Activated CD4-positive, CD25-positive, alpha-beta regulatory T cell treated with anti-CD3 and anti-CD28 coated beads, Interleukin-2, amount 50 U/mL, for 72 hours (primary cell): ENCODE measurements around the gene RHBDD3.
"Not testable (repeated sequence)": the region's sequence is repeated elsewhere in the genome, so short reads cannot be mapped to it uniquely, and the experiment has no call there.

Source experiments
- DNase-seq: peaks from one replicate; pipeline ENCODE4 v3.0.0; 2021

Gene RHBDD3

DNA sequence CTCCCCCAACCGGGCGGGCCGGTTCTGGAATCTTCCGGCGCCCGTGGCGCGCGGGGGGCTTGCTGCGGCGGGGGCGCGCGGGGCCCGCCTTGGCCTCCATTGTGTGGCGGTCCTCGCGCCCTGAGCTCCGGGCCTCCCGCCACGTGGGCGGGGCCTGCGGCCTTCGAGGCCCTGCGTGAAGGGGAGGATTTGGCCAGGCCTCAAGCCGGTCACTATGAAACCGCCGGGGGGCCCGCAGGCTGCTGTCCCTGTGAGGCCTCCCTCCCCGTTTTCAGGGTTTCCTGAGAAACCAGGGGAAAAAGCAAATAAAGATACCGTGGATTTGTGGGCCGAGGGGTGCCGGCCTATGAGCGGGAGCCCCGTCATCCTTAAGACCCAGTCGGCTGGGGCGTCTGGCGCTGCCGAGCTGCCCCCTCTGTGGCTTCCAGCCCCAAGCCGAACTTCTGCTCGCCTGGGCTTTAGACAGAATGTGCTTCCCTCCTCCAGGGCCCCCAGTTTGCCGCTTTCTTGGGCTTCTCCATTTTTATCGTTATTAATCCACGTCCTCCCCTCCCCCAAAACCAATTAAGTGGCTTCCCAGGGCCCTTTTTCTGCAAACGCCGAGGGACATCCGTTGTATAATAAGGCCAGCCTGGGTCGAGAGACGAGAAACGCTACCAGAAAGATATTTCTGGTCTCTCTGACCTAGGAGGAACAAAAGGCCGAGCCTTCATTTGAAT lies 889 bp upstream of the RHBDD3 start:
- DNase-seq: peak; percentile 61

- DNase-seq: no peak
These were observed 321 bp downstream of the RHBDD3 start for GRCh38 chr22:29267462-29267857.

- DNase-seq: no peak
These were observed 968 bp downstream of the RHBDD3 start for GRCh38 chr22:29266564-29267461.

DNA sequence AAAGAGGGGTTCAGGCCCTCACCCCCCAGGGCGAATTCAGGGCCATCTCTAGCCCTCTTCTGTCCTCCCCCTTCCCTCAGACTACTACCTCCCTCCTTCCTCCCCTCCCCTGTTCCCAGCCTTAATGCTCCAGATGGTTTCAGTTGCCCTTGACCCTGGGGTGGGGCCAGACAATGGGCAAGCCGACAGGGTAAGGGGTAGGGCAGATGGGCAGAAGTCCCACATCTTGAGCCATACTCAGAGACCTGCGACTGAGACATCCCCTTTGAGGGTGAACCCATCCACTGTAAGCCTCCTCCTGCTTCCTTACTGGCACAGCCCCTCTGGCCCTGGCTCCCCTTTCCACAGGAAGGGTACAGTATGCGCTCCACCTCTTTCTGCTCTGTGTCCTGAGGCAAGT lies 1.9 kb downstream of the RHBDD3 start:
- no peak for DNase-seq

- no peak for DNase-seq
These were observed 2.5 kb downstream of the RHBDD3 start for GRCh38 chr22:29265305-29265704.

GRCh38 chr22:29263791-29264276 lies 3.9 kb downstream of the RHBDD3 start:
- DNase-seq: no peak

DNA sequence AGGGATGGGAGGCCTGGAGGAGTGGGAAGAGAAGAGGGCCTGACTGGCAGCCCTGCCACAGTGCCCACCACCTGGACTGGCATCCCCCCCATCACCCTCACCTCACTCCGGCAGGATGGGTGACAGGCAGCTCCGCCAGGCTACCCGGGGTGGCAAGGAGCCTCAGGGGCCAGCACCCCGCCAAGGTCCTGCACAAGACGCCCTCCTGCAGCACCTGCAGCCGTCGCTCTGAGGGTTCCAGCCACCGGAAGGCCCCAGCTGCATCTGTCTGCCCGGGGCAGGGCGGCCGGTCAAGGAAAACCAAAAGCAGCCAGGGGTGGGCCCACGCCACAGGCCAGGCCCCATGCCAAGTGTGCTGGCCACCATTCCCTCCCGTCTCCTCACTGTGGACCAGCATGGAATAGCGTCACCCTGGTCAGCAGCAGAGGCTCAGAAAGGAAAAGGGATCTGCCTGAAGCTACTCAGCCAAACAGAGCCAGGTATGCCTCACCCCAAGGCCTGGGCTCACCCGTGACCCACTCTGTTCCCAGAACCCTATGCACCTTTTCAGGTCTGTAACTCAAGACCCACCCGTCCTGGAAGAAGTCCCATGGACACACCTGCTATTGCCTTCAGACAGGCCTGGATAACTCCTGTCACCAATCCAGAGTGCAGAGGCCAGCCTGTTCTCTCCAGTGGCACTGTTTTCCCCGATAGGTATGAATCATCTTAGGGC lies 7.0 kb downstream of the RHBDD3 start:
- no peak for DNase-seq

GRCh38 chr22:29260031-29260560 lies 7.7 kb downstream of the RHBDD3 start:
- no peak for DNase-seq

DNA sequence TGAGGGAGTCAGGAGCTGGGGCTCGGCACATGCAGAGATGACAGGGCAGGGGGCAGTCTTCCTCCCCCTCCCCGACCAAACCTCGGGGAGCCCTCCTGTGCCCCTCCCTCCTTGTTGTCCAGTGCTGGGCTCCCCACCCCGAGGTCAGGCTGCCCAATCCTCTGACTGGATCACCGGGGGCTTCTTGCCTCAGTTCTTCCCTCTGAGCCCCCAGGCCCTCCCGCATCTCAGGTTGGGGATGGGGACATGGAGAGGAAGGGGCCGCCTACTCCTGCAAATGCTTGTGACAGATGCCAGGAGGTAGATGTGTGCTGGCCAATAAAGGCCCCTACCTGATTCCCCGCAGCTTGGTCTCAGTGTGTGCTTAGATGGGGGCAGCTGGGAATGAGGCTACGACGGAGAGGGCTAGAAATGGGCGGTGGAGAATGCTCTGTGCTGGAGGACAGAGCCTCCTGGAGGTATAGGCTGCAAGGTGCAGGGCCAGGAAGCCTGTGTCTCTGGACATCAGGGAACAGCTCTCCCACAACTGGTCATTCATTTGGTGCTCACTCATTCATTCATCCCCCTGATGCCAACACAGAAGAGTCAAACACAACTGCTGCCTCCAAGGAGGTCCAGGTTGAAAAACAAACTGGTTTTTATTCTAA lies 8.4 kb downstream of the RHBDD3 start:
- DNase-seq: no peak

GRCh38 chr22:29258407-29259252 lies 9.2 kb downstream of the RHBDD3 start:
- DNase-seq: no peak

DNA sequence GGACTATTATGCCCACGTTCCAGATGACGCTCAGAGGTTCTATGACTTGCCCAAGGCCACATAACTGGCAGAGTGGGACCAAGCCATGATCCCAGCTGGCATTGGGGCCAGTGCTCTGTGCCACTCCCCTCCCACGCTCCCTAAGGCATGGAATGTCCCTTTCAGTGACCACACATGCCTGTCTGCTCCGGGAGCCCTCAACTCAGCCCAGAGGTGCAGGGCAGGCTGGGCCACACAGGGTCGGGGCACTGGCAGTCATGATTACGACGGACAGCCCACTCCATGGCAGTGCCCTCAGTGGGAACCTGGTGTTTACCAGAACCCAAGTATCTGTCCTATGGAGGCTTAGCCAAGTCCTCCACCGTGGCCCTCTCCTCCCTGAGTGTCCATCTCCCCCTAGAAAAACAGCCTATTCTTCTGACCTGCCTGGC lies 10.0 kb downstream of the RHBDD3 start:
- no peak for DNase-seq

DNA sequence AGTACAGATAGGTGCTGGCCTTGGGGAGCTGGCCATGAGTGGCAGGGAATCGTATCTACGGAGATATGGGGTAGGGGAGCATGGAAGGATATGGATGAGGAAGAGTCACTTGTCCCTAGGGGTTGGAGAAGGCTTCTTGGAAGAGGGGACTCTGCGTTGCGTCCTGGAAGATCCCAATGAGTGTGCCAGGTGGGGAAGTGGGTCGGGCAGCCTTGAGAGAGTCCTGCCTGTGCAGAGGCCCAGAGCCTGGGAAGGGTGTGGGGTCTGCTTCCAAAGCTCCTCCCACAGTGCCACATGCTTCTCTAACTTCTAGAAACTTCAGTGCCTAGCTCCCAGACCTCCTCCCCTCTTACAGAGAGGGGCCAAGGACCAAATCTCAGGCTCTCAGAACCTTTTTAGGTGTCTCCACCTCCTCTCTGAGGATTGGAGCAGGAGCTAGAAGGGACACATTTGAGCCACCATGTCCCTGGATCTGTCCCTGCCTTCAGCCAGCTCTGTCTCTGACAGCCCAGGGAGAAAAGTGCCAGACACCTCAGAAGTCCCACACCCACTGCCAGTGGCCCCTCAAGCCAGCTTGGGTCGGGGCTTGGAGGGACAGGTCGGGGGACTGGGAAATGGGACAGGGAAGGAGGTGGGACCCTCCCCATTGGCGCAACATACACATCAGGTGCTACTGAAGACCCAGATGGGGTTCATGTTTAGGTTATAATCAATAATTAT lies 11.0 kb downstream of the RHBDD3 start:
- DNase-seq: no peak

DNA sequence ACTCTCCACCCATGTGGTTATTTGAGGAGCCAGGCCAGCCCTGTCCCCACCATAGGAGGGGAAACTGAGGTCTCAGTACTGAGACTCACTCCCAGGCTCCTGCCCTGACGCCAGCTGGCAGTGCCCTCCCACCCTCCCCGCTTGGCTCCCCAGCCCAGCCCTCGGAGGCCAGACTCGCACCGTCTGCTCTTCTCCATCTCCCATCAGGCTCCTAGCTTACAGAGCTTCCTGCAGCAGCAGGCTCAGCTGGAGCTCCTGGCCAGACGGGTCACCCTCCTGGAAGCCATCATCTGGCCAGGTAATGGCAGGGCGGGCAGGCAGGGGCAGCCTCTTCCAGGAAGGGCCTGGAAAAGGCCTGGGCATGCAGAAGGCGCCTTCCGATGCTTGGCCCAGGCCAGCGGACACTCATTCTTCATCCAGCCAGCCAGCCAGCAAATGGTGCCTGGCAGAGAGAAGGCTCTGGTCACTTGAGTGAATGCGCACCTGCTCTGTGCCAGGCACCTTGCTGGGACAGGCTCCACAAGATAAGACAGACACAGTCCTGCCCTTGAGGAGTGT lies 12.6 kb downstream of the RHBDD3 start:
- no peak for DNase-seq

DNA sequence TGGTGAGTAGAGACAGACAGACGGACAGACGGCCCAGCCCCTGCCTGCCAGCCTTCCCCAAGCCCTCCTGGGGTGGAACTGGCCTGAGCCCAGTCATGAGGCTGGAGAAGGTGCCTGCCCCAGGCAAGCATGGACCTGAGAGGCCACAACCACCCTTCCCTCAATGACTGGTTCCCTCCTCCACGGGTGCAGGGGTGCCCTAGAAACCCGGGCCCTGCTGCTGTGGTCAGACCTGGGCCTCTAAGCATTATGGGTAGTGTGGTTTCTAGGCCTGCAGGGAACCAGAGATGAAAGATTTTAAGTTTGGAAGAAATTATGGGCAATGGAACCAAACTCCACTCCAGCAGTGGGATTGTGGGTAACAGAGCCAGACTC lies 13.5 kb downstream of the RHBDD3 start:
- DNase-seq: no peak

- DNase-seq: no peak
These were observed 14.1 kb downstream of the RHBDD3 start for GRCh38 chr22:29253561-29254285.

- DNase-seq: no peak
These were observed 15.5 kb downstream of the RHBDD3 start for GRCh38 chr22:29251981-29252911.

DNA sequence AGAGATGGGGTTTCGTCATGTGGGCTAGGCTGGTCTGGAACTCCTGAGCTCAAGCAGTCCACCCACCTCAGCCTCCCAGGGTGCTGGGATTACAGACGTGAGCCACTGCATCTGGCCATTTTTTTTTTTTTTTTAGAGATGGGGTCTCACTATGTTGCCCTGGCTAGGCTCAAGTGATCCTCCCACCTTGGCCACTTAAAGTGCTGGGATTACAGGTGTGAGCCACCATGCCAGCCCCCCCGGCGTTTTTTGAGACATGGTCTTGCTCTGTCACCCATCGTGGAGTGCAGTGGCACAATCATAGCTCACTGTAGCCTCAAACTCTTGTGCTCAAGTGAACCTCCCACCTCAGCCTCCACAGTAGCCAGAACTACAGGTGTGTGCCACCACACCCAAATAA lies 16.5 kb downstream of the RHBDD3 start:
- no peak for DNase-seq

DNA sequence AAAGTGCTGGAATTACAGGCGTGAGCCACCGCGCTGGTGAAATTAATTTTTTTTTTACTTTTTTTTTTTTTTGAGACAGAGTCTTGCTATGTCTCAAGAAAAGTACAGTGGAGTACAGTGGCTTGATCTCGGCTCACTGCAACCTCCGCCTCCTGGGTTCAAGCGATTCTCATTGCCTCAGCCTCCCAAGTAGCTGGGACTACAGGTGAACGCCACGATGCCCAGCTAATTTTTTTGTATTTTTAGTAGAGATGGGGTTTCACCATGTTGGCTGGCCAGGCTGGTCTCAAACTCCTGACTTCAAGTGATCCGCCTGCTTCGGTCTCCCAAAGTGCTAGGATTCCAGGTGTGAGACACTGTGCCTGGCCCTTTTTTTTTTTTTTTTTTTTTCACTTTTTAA lies 19.9 kb downstream of the RHBDD3 start:
- not testable (repeated sequence) for DNase-seq
